A549 (cell line): ENCODE measurements around the gene NUAK1. TPM values are rescaled to one million over a fixed set of nuclear protein-coding genes. Genes with fewer than 3 reads are reported as not detected.

Source experiments
- ATAC-seq, 2 experiments: fragments of 200-7000 bp in 1 of 2; fragments of >200 bp in 1 of 2; cut with Nextera tagmentation in 1 of 2; cut with Tn5 transposase in 1 of 2; 3 replicates each; pipeline versions ENCODE4 v1.8.0 to v1.9.1; 2018 to 2020; ENCODE audit warnings: mild to moderate bottlenecking in 1 of 2, moderate library complexity in 1 of 2
- CTCF ChIA-PET: fragments of 300-600 bp; sonication (Branson Sonifier 250); formaldehyde crosslinking; extraction: SDS; loops from one replicate; lab custom pipeline; 2021; ENCODE audit warnings: antibody characterized with exemption, inconsistent platforms; lab: Yijun Ruan, JAX
- POLR2A ChIA-PET: fragments of 350-600 bp; formaldehyde crosslinking; extraction: SDS; loops from one replicate; lab custom pipeline; 2021; ENCODE audit warnings: antibody characterized with exemption, inconsistent platforms; lab: Yijun Ruan, JAX
- DNase-seq, 2 experiments: peaks; one replicate each; pipeline versions ENCODE4 v3.0.0 to v3.0.0-alpha.2; 2011 to 2016; ENCODE audit warnings: low read depth in 1 of 2, low spot score in 1 of 2
- FAIRE-seq: peaks from 2 replicates; lab custom pipeline; 2011; peaks lifted over from hg19 to GRCh38; lab: Jason Lieb, UNC
- H3K27ac ChIP-seq, 2 experiments: fragments of >200 bp; sonication (Bioruptor Twin); formaldehyde crosslinking; 3 replicates each; pipeline ENCODE4 v1.5.1; 2016 to 2017
- H3K4me1 ChIP-seq: fragments of >200 bp; sonication (Bioruptor Twin); formaldehyde crosslinking; 3 replicates; pipeline ENCODE4 v1.6.1; 2016
- H3K4me2 ChIP-seq: fragments of >200 bp; sonication (Bioruptor Twin); formaldehyde crosslinking; 3 replicates; pipeline ENCODE4 v1.6.1; 2016
- H3K4me3 ChIP-seq: fragments of >200 bp; sonication (Bioruptor Twin); formaldehyde crosslinking; 3 replicates; pipeline ENCODE4 v1.5.1; 2016
- H3K9me3 ChIP-seq: fragments of >200 bp; sonication (Bioruptor Twin); formaldehyde crosslinking; 3 replicates; pipeline ENCODE4 v1.6.1; 2016
- CEBPB ChIP-seq, 2 experiments: fragments of >200 bp in 1 of 2; sonication (Bioruptor Twin) in 1 of 2; formaldehyde crosslinking in 1 of 2; IDR thresholded peaks; 2 replicates each; pipeline ENCODE4 v1.6.1; 2012 to 2016
- FOSL2 ChIP-seq, 2 experiments: fragments of 450-650 bp in 1 of 2; fragments of >200 bp in 1 of 2; sonication (Bioruptor Twin) in 1 of 2; formaldehyde crosslinking; IDR thresholded peaks; 2 replicates each; pipeline versions ENCODE4 v1.5.0 to v1.6.1; 2016 to 2020; ENCODE audit warnings: mild to moderate bottlenecking in 1 of 2, moderate library complexity in 1 of 2
- FOXS1 ChIP-seq: fragments of 250-450 bp; sonication (Bioruptor Pico); IDR thresholded peaks from 2 replicates; pipeline ENCODE4 v1.5.0; 2020; ENCODE audit warnings: mild to moderate bottlenecking, moderate library complexity
- GATA3 ChIP-seq: IDR thresholded peaks from 2 replicates; pipeline ENCODE4 v1.6.1; 2012; ENCODE audit warnings: borderline replicate concordance
- JUN ChIP-seq, 2 experiments: fragments of >200 bp; sonication (Bioruptor Twin); formaldehyde crosslinking; IDR thresholded peaks; 2 replicates in 1 of 2; 3 replicates in 1 of 2; pipeline ENCODE4 v1.6.1; 2016 to 2017
- JUNB ChIP-seq: fragments of >200 bp; sonication (Bioruptor Twin); formaldehyde crosslinking; IDR thresholded peaks from 2 replicates; pipeline ENCODE4 v1.6.1; 2016
- KDM5A ChIP-seq: fragments of 200-600 bp; sonication (generic); IDR thresholded peaks from 2 replicates; pipeline ENCODE4 v1.6.1; 2016; ENCODE audit warnings: antibody characterized with exemption, mild to moderate bottlenecking
- MAZ ChIP-seq: fragments of 150-350 bp; IDR thresholded peaks from 2 replicates; pipeline ENCODE4 v1.6.1; 2014; ENCODE audit warnings: antibody characterized with exemption, low read depth, low read length, borderline replicate concordance
- MYC ChIP-seq: IDR thresholded peaks from 2 replicates; pipeline ENCODE4 v1.6.1; 2012; ENCODE audit warnings: mild to moderate bottlenecking, inconsistent platforms, low read length, improper control_type of control experiment, borderline replicate concordance
- NR3C1 ChIP-seq: fragments of >200 bp; sonication (Bioruptor Twin); formaldehyde crosslinking; IDR thresholded peaks from 3 replicates; pipeline ENCODE4 v1.6.1; 2017
- PHF8 ChIP-seq: fragments of 200-600 bp; sonication (generic); IDR thresholded peaks from 2 replicates; pipeline ENCODE4 v1.6.1; 2016; ENCODE audit warnings: low read depth, mild to moderate bottlenecking, antibody characterized with exemption, moderate library complexity, borderline replicate concordance
- POLR2A ChIP-seq: IDR thresholded peaks from 2 replicates; pipeline ENCODE4 v1.6.1; 2012; ENCODE audit warnings: mild to moderate bottlenecking, low read length
- RAD21 ChIP-seq, 2 experiments: fragments of >200 bp in 1 of 2; sonication (Bioruptor Twin) in 1 of 2; formaldehyde crosslinking in 1 of 2; IDR thresholded peaks in 1 of 2; conservative IDR thresholded peaks in 1 of 2; 2 replicates in 1 of 2; 3 replicates in 1 of 2; pipeline ENCODE4 v1.6.1; 2012 to 2018; ENCODE audit warnings: inconsistent platforms in 1 of 2
- RARB ChIP-seq: fragments of 250-450 bp; sonication (Bioruptor Pico); IDR thresholded peaks from 2 replicates; pipeline ENCODE4 v1.8.0; 2021; ENCODE audit warnings: mild to moderate bottlenecking, moderate library complexity
- SMC3 ChIP-seq: fragments of >200 bp; sonication (Bioruptor Twin); formaldehyde crosslinking; IDR thresholded peaks from 3 replicates; pipeline ENCODE4 v1.6.1; 2018; ENCODE audit warnings: inconsistent platforms
- SREBF2 ChIP-seq: fragments of 450-650 bp; IDR thresholded peaks from 2 replicates; pipeline ENCODE4 v1.6.1; 2014; ENCODE audit warnings: mild to moderate bottlenecking, moderate library complexity
- TFCP2L1 ChIP-seq: fragments of 250-450 bp; sonication (Bioruptor Pico); IDR thresholded peaks from 2 replicates; pipeline ENCODE4 v1.5.0; 2021; ENCODE audit warnings: mild to moderate bottlenecking
- ZC3H11A ChIP-seq: fragments of 450-650 bp; IDR thresholded peaks from 2 replicates; pipeline ENCODE4 v1.6.1; 2014; ENCODE audit warnings: antibody characterized with exemption, mild to moderate bottlenecking
- ZFP36 ChIP-seq: fragments of 450-650 bp; IDR thresholded peaks from 2 replicates; pipeline ENCODE4 v1.6.1; 2014; ENCODE audit warnings: borderline replicate concordance; ENCODE audit not compliant: partially characterized antibody
- WGBS: methylation state at CpG from one replicate; pipeline ENCODE4 v1.1.6; 2017; ENCODE audit errors: missing lambda C conversion rate; 5-methylcytosine and 5-hydroxymethylcytosine counted together
- polyA plus RNA-seq, 4 experiments: library from polyadenylated mRNA; depleted of rRNA in 3 of 4; stranded (reverse); fragments of >200 nt; fragmentation: RNase III in 1 of 4; extraction: RNeasy Plus Mini Kit Qiagen cat#74134 plus additional on column Dnase treatment in 1 of 4; gene quantifications; 2 replicates in 3 of 4; 3 replicates in 1 of 4; pipeline ENCODE4 v1.2.3, GENCODE V29; 2011 to 2017
- TF ChIP-seq, protein P1 (sequence below): IDR thresholded peaks from 2 replicates; pipeline ENCODE4 v1.6.1; 2012
- TF ChIP-seq, protein P2 (sequence below): fragments of 250-450 bp; sonication (Bioruptor Pico); IDR thresholded peaks from 2 replicates; pipeline ENCODE4 v1.5.0; 2020; ENCODE audit warnings: low read depth, mild to moderate bottlenecking, moderate library complexity
- TF ChIP-seq, protein P3 (sequence below): fragments of >200 bp; sonication (Bioruptor Twin); formaldehyde crosslinking; IDR thresholded peaks from 2 replicates; pipeline ENCODE4 v1.6.1; 2016
- TF ChIP-seq, protein P4 (sequence below): fragments of >200 bp; sonication (Bioruptor Twin); formaldehyde crosslinking; IDR thresholded peaks from 3 replicates; pipeline ENCODE4 v1.5.1; 2016

NUAK1 gene
- polyA plus RNA-seq, 2 of the 4 experiments (the other 2 are of a cell fraction), result 20.8 to 22.3 TPM

DNA sequence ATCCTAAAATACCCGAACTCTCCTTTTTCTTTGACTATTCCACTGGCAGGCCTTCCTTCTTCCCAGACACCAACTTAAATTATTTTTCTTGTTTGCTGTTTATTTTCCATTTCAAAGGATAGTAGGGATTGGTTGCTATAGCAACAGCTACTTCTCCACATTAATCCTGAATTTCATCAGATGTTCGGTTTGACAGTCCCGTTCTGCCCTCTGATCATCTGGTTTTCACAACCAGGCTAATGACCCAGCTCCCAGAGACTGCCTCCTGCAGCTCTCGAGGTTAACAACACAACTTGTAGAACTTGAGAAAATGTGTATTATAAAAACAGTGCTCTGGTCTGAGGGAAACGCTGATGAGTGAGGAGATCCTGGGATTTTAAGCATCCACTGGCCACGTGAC is 45.5 kb downstream of the NUAK1 start:
- FAIRE-seq (no peak), DNase-seq (no peak), ATAC-seq (no peak)
- peak overlapping the region; percentile 71; the same call in 1 of the 3 replicates for H3K4me2 ChIP-seq
- no peaks in the 10 kb centered on the region for H3K9me3 ChIP-seq
- H3K27ac ChIP-seq, result peak overlapping the region; percentile 66 to 88
- CTCF ChIA-PET, result interaction anchor here (0.6 to 4.6 kb wide), 4 partner anchors 33 to 176 kb away, joined by 3 to 32 read pairs (median 4); partner anchors contain the start of gene NUAK1
- H3K4me3 ChIP-seq, result no peak overlapping the region
- POLR2A ChIA-PET, result no interaction called here
- 88% methylated on average over 6 of the region's 6 CpGs for WGBS
- TF ChIP-seq GATA3 (no peak), ZC3H11A (no peak), MYC (no peak)
- peaks cover 94% of the 10 kb centered on the region for H3K4me1 ChIP-seq

DNA sequence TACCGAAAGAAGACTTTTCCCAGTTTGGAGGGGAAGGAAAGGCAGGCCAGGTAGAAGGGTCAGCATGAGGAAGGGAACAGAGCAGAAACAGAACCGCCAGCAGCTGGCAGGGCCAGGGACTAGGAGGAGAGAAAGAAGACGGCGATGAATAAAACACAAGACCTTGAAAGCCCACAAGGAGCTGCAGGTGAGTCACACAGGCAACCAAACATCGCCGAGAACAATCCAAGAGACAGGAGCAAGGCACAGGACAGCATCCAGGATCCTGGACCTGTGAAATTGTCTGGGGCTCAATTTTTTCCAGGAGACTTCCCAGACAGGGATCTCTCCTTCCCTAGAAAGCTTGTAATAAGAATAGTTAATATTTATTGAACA is 47.3 kb downstream of the NUAK1 start:
- CTCF ChIA-PET, result interaction anchor here (0.8 to 4.8 kb wide), 10 partner anchors 11 to 60 kb away, joined by 3 to 31 read pairs (median 4); no protein-coding TSS in a partner anchor
- POLR2A ChIA-PET, result interaction anchor here (1.8 kb wide), 1 partner anchor 15 kb away, joined by 7 read pairs; no protein-coding TSS in a partner anchor
- TF ChIP-seq, protein P1, sequence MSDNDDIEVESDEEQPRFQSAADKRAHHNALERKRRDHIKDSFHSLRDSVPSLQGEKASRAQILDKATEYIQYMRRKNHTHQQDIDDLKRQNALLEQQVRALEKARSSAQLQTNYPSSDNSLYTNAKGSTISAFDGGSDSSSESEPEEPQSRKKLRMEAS, result 0 out of 2 replicates have a peak, but pooled peaks have one; percentile 9
- TF ChIP-seq POLR2A, result no peak
- 0 out of 3 replicates have a peak, but pooled peaks have one; percentile 17 for TF ChIP-seq SMC3
- TF ChIP-seq KDM5A, result no peak
- no peak for TF ChIP-seq MYC
- TF ChIP-seq PHF8, result no peak
- TF ChIP-seq RARB (CRISPR knock-in tag), result no peak
- TF ChIP-seq TFCP2L1 (CRISPR knock-in tag), result no peak
- TF ChIP-seq CEBPB (IDR thresholded peaks at IDR 0.05), result no peak
- TF ChIP-seq, protein P2, sequence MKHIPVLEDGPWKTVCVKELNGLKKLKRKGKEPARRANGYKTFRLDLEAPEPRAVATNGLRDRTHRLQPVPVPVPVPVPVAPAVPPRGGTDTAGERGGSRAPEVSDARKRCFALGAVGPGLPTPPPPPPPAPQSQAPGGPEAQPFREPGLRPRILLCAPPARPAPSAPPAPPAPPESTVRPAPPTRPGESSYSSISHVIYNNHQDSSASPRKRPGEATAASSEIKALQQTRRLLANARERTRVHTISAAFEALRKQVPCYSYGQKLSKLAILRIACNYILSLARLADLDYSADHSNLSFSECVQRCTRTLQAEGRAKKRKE (CRISPR knock-in tag), result no peak
- TF ChIP-seq, protein P3, sequence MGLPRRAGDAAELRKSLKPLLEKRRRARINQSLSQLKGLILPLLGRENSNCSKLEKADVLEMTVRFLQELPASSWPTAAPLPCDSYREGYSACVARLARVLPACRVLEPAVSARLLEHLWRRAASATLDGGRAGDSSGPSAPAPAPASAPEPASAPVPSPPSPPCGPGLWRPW, result no peak
- no peak for TF ChIP-seq JUNB
- TF ChIP-seq JUN (IDR thresholded peaks at IDR 0.05), result no peak
- TF ChIP-seq SREBF2, result no peak
- peak in 1 of 2 experiments; percentile 13; a peak in 2 of 5 replicates for TF ChIP-seq RAD21 (conservative IDR thresholded peaks at IDR 0.05 in 1 of 2, IDR thresholded peaks at IDR 0.05 in 1 of 2)
- Histone ChIP-seq H3K27ac (peak overlapping the region; percentile 88 to 90), H3K9me3 (no peaks in the 10 kb centered on the region), H3K4me2 (peak overlapping the region; percentile 82), H3K4me1 (peaks cover 80% of the 10 kb centered on the region), H3K4me3 (no peak overlapping the region)
- ATAC-seq, result peak; percentile 51 to 68; a peak in 5 of 6 replicates
- peak in 1 of 2 experiments; percentile 50 for DNase-seq
- no peak for FAIRE-seq
- WGBS, result 18% methylated on average over 6 of the region's 6 CpGs

DNA sequence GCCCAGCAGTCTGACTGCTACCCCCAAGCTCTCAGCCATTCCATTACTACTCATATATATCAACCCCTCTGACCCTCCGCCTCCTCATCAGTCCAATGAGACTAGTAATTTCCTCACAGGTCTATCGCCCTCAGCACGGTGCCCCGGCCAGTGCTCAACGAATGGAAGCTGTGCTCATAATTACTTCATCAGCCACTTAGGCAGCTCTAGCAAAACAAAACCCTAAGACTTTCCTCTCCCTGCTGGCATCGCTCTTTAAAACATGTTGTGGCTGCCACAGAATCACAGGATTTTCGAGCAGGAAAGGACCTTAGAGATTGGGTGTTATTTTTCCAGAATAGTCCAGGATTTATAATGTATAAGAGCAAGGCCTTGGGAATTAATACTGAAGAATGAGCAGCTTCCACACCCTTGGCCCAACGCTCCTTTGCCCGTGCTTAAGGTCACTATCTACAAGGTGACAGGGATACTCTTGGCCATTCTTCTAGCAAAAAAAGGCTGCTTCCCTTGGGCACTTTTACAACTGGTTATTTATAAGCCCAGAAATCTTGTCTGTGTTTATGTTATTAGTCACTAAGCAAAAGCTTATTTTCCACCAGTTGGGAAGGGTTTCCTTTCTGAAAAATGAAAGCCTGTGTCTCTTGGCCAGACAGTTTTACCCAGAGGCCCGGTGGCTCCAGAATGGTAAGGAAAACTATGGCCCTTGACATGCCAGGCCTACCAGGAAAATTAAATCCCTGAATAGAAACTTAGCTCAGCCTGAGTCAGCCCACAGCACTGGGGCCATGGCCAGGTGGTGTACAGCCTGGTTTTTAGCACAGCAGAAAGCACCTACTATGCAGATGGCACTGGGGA is 47.9 kb downstream of the NUAK1 start:
- TF ChIP-seq, protein P1, result peak; percentile 13; the same call in 1 of the 2 replicates
- TF ChIP-seq NR3C1, result no peak
- TF ChIP-seq JUNB, result peak; percentile 42; the same call in 1 of the 2 replicates
- TF ChIP-seq MAZ, result no peak
- TF ChIP-seq FOXS1 (CRISPR knock-in tag), result peak; percentile 81; the same call in 1 of the 2 replicates
- TF ChIP-seq, protein P4, sequence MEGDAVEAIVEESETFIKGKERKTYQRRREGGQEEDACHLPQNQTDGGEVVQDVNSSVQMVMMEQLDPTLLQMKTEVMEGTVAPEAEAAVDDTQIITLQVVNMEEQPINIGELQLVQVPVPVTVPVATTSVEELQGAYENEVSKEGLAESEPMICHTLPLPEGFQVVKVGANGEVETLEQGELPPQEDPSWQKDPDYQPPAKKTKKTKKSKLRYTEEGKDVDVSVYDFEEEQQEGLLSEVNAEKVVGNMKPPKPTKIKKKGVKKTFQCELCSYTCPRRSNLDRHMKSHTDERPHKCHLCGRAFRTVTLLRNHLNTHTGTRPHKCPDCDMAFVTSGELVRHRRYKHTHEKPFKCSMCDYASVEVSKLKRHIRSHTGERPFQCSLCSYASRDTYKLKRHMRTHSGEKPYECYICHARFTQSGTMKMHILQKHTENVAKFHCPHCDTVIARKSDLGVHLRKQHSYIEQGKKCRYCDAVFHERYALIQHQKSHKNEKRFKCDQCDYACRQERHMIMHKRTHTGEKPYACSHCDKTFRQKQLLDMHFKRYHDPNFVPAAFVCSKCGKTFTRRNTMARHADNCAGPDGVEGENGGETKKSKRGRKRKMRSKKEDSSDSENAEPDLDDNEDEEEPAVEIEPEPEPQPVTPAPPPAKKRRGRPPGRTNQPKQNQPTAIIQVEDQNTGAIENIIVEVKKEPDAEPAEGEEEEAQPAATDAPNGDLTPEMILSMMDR, result no peak
- no peak for TF ChIP-seq ZFP36
- peak; percentile 10; the same call in 1 of the 2 replicates for TF ChIP-seq GATA3
- no peak for TF ChIP-seq FOSL2 (IDR thresholded peaks at IDR 0.05)
- peak; percentile 39 for TF ChIP-seq FOSL2 (CRISPR knock-in tag; IDR thresholded peaks at IDR 0.05)
- FAIRE-seq, result no peak
- CTCF ChIA-PET, result interaction anchor here (0.8 to 4.8 kb wide), 12 partner anchors 11 to 670 kb away, joined by 3 to 31 read pairs (median 4); no protein-coding TSS in a partner anchor

More for the DNA sequence above, 47.9 kb downstream of the NUAK1 start:
- ATAC-seq (peak; percentile 47 to 49; a peak in 4 of 6 replicates), DNase-seq (no peak)
- POLR2A ChIA-PET, result interaction anchor here (1.8 kb wide), 1 partner anchor 16 kb away, joined by 7 read pairs; no protein-coding TSS in a partner anchor
- Histone ChIP-seq H3K4me1 (peaks cover 75% of the 10 kb centered on the region), H3K9me3 (no peaks in the 10 kb centered on the region), H3K4me2 (peak overlapping the region; percentile 82), H3K4me3 (no peak overlapping the region), H3K27ac (peak overlapping the region; percentile 88 to 90)
- WGBS, result 70% methylated on average over 10 of the region's 10 CpGs
